GM20000 (cell line): ENCODE measurements around the gene CMTM8.

Source experiments
- DNase-seq: peaks from one replicate; pipeline ENCODE4 v3.0.0; 2012; ENCODE audit warnings: low spot score
- TF ChIP-seq, protein P1 (sequence below): IDR thresholded peaks from 2 replicates; pipeline ENCODE4 v1.5.1; 2012; ENCODE audit warnings: mild to moderate bottlenecking, control low read depth; ENCODE audit errors: extremely low read depth, missing control alignments

Gene CMTM8

DNA sequence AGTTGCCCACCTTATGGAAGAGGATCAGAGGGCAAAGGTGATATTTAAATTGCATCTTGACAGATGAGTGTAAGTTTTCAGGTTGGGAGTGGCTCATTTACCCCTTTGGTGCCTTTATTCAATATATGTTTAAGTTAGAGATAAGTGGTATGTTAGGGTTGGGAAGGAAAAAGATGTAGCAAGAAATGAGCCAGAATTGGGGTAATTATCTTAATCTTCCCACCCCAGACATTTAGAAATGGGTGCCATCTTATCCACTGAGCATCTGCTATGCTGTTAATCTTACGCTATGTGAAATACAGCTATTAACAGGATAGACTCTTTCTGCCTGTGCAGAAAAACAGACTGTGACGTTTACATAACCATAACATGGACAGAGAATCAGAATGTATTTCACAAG is 159.5 kb downstream of the CMTM8 start:
- TF ChIP-seq, protein P1, sequence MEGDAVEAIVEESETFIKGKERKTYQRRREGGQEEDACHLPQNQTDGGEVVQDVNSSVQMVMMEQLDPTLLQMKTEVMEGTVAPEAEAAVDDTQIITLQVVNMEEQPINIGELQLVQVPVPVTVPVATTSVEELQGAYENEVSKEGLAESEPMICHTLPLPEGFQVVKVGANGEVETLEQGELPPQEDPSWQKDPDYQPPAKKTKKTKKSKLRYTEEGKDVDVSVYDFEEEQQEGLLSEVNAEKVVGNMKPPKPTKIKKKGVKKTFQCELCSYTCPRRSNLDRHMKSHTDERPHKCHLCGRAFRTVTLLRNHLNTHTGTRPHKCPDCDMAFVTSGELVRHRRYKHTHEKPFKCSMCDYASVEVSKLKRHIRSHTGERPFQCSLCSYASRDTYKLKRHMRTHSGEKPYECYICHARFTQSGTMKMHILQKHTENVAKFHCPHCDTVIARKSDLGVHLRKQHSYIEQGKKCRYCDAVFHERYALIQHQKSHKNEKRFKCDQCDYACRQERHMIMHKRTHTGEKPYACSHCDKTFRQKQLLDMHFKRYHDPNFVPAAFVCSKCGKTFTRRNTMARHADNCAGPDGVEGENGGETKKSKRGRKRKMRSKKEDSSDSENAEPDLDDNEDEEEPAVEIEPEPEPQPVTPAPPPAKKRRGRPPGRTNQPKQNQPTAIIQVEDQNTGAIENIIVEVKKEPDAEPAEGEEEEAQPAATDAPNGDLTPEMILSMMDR, result no peak
- DNase-seq, result no peak

- TF ChIP-seq, protein P1, result no peak
- no peak for DNase-seq
Measured at GRCh38 chr3:32398531-32398930, 160.1 kb downstream of the CMTM8 start.

DNA sequence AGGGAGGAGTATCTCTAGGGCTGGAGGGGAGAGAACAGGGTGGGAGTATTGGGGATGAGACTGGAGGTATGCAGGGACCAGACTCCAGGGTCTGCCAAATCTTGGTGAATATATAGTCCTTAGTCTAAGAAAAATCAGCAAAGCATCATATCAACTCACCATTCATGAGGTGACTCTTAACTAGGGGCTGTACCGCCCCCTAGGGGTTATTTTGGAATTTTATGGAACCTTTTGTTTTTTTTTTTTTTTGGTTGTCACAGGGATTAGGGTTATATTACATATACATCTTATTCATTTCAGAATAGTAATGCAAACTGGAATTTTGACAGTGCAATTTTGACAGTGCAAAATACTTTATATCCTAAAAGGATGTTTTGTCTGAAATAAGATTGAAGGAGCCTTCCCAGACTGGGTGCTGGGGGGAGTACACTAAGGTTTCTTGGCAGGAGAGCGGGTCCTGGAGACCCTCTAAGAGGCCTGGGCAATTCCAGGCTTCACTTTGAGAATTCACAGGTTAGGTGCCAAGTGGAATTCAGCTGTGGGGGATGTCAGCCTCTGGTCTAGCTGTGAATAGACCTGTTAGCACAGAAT is 160.6 kb downstream of the CMTM8 start:
- peak; percentile 69 for DNase-seq
- TF ChIP-seq, protein P1, result peak; percentile 5

DNA sequence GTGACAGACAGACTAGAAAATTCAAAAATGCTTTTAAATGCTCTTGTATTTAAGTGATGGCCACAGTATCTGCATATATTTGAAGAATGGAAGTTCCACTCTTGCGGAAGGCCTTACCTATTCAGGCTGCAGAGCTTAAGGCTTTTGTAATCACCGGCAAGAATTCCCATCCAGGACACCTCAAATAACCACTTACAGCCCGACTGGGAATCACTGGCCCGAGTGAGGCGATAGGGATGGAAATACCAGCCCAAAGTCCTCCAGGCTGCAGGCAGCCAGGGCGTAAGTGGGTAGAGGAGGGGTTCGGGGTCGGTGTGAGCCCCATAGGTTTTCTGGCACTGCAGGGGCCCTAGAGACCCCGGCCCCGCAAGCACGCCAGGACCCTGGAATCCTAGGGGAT is 162.6 kb downstream of the CMTM8 start:
- TF ChIP-seq, protein P1, result no peak
- DNase-seq, result no peak

- TF ChIP-seq, protein P1, result no peak
- peak; percentile 73 for DNase-seq
Measured at GRCh38 chr3:32401556-32402081, 163.1 kb downstream of the CMTM8 start.

GRCh38 chr3:32403663-32404062 is 165.2 kb downstream of the CMTM8 start:
- TF ChIP-seq, protein P1, result no peak
- no peak for DNase-seq

GRCh38 chr3:32404714-32405113 is 166.2 kb downstream of the CMTM8 start:
- no peak for DNase-seq
- TF ChIP-seq, protein P1, result no peak
